Thoracic aorta (tissue), 2 donors: ENCODE results near the gene TTC7B. TPM values are rescaled to one million over a fixed set of nuclear protein-coding genes. Genes with fewer than 3 reads are reported as not detected.

Source experiments
- ATAC-seq: fragments of 150-250 bp; one replicate; pipeline ENCODE4 v1.8.0; 2017; ENCODE audit warnings: low read depth; ENCODE audit not compliant: insufficient number of reproducible peaks, low FRiP score
- DNase-seq: peaks from one replicate; pipeline ENCODE4 v3.0.0-alpha.2; 2020; ENCODE audit warnings: low spot score
- H3K27ac ChIP-seq, 2 donors: fragments of 200-600 bp; sonication (generic); 1 replicate in 1 of 2; 2 replicates in 1 of 2; pipeline ENCODE4 v1.5.1; 2016; ENCODE audit warnings: mild to moderate bottlenecking in 2 of 2, moderate library complexity in 2 of 2
- H3K27me3 ChIP-seq: fragments of 200-600 bp; sonication (generic); replicated peaks from 2 replicates; pipeline ENCODE4 v1.6.0; 2016; ENCODE audit warnings: mild to moderate bottlenecking; ENCODE audit not compliant: insufficient read depth
- H3K36me3 ChIP-seq: fragments of 200-600 bp; sonication (generic); one replicate; pipeline ENCODE4 v1.5.1; 2016
- H3K4me1 ChIP-seq, 2 donors: fragments of 200-600 bp; sonication (generic); 1 replicate in 1 of 2; 2 replicates in 1 of 2; pipeline versions ENCODE4 v1.5.1 to v1.6.0; 2016; ENCODE audit warnings: low read depth in 2 of 2, mild to moderate bottlenecking in 1 of 2; ENCODE audit not compliant: control insufficient read depth in 1 of 2
- H3K4me3 ChIP-seq: fragments of 200-600 bp; sonication (generic); 2 replicates; pipeline ENCODE4 v1.5.1; 2016; ENCODE audit warnings: mild to moderate bottlenecking
- H3K9me3 ChIP-seq: fragments of 200-600 bp; sonication (generic); 2 replicates; pipeline ENCODE4 v1.5.1; 2016
- CTCF ChIP-seq: fragments of 200-600 bp; sonication (generic); IDR thresholded peaks from one replicate; pipeline ENCODE4 v1.5.1; 2019; ENCODE audit warnings: antibody characterized with exemption
- total RNA-seq, 2 donors: library from RNA; depleted of rRNA; stranded (reverse); fragments of >200 nt; gene quantifications; one replicate each; pipeline versions ENCODE4 v1.1.0 to v1.2.3, GENCODE V29; 2016

Gene TTC7B
- total RNA-seq, 2 donors from 2014 or later, result 38.9 to 56.3 TPM

- peaks cover 14% of the 10 kb centered on the region for H3K9me3 ChIP-seq
- TF ChIP-seq CTCF, result peak; percentile 13
- H3K4me3 ChIP-seq, result no peak overlapping the region
- H3K36me3 ChIP-seq, result no peaks in the 10 kb centered on the region
- peak overlapping the region; percentile 48 to 94 for H3K27ac ChIP-seq
- no peaks in the 10 kb centered on the region for H3K27me3 ChIP-seq
- ATAC-seq (no peak), DNase-seq (no peak)
- H3K4me1 ChIP-seq, result peaks cover 11 to 41% of the 10 kb centered on the region in 2 donors
These were observed 55.5 kb downstream of the TTC7B start for GRCh38 chr14:90760591-90761316.

GRCh38 chr14:90760078-90760444 lies 56.2 kb downstream of the TTC7B start:
- H3K36me3 ChIP-seq, result no peaks in the 10 kb centered on the region
- peaks cover 14% of the 10 kb centered on the region for H3K9me3 ChIP-seq
- DNase-seq, result no peak
- no peak overlapping the region for H3K4me3 ChIP-seq
- no peak for TF ChIP-seq CTCF
- no peak for ATAC-seq
- H3K27me3 ChIP-seq, result no peaks in the 10 kb centered on the region
- peaks cover 11 to 41% of the 10 kb centered on the region in 2 donors for H3K4me1 ChIP-seq
- peak overlapping the region; percentile 94 to 95 for H3K27ac ChIP-seq

- Histone ChIP-seq H3K27ac (peak overlapping the region; percentile 94 to 95), H3K9me3 (peaks cover 14% of the 10 kb centered on the region), H3K4me1 (peaks cover 11 to 41% of the 10 kb centered on the region in 2 donors), H3K27me3 (no peaks in the 10 kb centered on the region), H3K36me3 (no peaks in the 10 kb centered on the region), H3K4me3 (peak overlapping the region; percentile 74)
- no peak for ATAC-seq
- DNase-seq, result no peak
- TF ChIP-seq CTCF, result no peak
These were observed 56.7 kb downstream of the TTC7B start for GRCh38 chr14:90759370-90760077.

GRCh38 chr14:90758959-90759358 lies 57.3 kb downstream of the TTC7B start:
- H3K9me3 ChIP-seq, result peaks cover 11% of the 10 kb centered on the region
- ATAC-seq, result peak; percentile 64
- no peaks in the 10 kb centered on the region for H3K36me3 ChIP-seq
- H3K27me3 ChIP-seq, result no peaks in the 10 kb centered on the region
- DNase-seq, result peak; percentile 11
- peak overlapping the region; percentile 94 to 95 for H3K27ac ChIP-seq
- H3K4me1 ChIP-seq, result peaks cover 11 to 41% of the 10 kb centered on the region in 2 donors
- peak overlapping the region; percentile 74 for H3K4me3 ChIP-seq
- TF ChIP-seq CTCF, result no peak
